Fibroblast of the conjunctiva (primary cell): ENCODE results near the gene MICAL3.

Source experiments
- DNase-seq: peaks from one replicate; pipeline ENCODE4 v3.0.0-alpha.2; 2010; ENCODE audit warnings: low read depth

Gene MICAL3

GRCh38 chr22:17972385-17973191 is 51.8 kb downstream of the MICAL3 start:
- peak; percentile 44 for DNase-seq

- no peak for DNase-seq
Measured at GRCh38 chr22:17971711-17972110, 52.6 kb downstream of the MICAL3 start.

GRCh38 chr22:17970201-17970708 is 54.1 kb downstream of the MICAL3 start:
- DNase-seq: no peak

DNA sequence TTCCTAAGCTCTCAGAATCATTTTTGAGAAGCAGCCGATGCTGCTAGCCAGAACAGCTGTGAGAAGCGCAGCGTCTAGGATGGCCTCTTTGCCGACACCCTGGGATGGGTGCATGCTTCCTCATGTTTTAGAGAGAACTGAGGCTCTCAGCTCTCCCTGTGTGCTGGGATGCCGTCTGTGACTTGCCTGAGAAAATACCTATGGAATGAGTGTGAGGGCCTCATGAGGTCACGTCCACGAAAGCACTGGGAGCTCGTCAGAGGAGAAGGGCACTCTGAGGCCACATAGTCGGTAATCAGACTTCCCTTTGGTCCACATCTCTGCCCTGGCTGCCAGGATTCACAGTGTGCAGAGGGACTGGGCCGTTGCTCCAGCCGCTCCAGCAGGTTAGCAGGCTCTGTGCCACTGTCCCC is 54.7 kb downstream of the MICAL3 start:
- peak; percentile 23 for DNase-seq

DNA sequence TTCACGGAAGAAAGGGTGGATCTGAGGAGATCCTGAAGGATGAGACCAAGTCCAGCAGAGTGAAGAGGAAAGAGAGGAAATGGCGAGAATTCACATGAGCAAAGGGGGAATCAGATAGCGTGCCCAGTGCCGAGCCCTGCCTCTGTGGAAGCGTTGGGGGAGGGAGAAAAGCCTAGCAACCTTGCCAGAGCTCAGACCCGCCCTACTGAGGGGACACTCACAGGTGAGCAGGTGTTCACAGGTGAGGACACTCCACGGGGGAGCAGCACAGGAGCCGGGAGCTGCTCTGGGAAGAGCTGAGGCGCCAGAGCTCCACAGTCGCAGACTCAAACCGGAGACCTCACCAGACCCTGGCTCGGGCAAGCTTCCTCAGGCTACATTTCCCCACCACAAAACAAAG is 56.2 kb downstream of the MICAL3 start:
- DNase-seq: no peak

DNA sequence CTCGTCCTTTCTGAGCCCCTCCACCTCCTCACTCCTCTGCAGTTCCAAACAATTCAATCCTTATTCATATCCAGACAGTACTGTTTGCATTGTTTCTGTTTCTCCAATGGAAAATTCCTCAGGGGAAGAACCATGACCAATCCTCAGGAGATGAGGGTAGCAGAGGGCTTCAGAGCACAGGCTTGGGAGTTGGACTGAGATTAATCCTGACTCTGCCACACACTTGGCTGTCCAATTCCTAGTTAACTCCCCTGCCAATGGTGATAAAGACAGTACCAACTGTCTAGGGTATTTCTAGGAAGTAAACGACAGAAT is 58.0 kb downstream of the MICAL3 start:
- DNase-seq: no peak

DNA sequence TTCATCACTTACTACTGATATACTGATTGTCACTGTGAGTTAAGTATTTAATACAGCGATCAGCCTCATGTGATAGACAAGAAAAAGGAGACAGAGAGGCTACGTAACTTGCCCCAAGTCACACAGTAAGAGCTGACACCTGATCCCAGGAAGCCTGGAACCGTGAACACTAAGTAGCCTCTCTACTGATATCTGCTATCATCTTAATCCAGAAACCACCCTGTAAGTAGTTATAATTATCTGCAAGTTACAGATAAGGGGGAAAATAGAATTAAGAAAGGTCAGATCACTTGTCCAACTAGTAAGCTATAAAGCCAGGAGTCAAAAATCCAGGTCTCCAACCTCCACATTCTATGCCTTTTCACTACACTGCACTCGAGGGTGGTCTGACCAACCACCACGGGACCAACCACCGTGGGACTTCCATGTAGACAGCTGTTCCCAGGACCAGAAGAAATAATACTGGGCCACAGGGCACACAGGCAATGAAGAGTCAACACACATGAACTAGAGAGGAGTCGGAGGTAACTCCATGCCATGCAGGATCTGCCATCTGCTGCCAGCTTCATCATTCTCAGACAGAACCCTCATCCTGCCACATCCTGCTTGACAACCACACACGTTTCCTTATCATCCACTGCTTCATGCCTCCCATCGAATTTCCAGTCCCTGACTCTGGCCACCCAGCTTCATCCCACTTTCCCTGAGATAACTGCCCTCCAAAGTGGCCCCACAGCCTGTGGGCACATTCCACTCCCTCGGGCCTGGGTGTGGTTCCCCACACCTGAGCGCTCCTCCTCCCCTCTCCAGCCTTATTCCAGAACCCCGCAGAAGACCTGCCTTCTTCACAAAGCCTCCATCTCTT is 58.6 kb downstream of the MICAL3 start:
- DNase-seq: no peak

DNA sequence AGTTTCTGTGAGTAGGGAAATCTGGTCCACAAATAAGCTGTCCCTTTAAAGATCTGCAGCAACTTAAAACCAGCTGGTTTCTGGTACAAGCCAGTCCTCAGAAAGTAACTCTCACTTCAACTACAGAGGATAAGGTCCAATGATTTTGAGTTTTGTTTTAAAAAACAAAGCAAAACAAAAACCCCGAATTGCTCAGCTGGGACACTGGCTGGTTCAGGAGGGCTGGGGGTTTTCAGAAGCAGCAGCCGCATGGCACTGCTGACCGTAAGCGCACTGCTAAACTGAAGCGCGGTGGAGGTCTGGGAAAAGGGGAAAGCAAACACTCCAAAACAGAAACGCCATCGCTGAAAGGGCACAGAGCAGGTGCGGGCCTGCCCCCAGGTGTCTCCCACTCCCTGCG is 59.7 kb downstream of the MICAL3 start:
- DNase-seq: no peak

- DNase-seq: no peak
Measured at GRCh38 chr22:17964156-17964555, 60.2 kb downstream of the MICAL3 start.

DNA sequence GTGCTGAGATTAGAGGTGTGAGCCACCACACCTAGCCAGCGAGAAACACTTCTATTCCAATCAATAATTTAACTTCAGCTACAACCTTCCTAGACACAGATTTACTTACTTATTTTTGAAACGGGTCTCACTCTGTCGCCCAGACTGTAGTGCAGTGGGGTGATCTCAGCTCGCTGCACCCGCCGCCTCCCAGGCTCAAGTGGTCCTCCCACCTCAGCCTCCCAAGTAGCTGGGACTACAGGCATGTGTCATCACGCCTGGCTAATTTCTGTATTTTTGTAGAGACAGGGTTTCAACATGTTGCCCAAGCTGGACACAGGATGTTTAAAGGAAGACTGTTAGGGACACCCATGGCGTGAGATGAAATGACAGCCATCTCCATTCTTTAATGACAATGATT is 61.3 kb downstream of the MICAL3 start:
- no peak for DNase-seq

DNA sequence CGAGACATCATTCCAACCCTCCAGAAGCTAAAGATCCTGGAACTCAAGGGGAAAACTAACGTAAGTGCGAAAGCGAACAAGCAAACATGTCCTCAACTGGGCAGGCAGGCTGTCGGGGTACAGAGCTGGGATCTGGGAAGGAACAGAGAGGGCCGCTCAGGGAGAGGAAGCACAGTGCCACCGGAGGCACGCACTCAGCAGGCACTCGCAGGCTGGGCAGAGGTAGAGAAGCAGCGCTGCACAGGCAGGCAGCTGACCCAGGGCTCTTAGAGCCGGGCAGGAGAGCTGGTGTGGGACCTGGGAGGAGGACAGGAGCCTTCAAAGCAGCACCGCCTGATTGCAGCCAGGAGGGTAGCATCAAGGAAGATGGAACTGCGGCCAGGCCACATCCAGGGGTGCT is 62.2 kb downstream of the MICAL3 start:
- DNase-seq: no peak

- no peak for DNase-seq
Measured at GRCh38 chr22:17961446-17961729, 63.0 kb downstream of the MICAL3 start.

GRCh38 chr22:17960695-17961445 is 63.5 kb downstream of the MICAL3 start:
- DNase-seq: no peak

DNA sequence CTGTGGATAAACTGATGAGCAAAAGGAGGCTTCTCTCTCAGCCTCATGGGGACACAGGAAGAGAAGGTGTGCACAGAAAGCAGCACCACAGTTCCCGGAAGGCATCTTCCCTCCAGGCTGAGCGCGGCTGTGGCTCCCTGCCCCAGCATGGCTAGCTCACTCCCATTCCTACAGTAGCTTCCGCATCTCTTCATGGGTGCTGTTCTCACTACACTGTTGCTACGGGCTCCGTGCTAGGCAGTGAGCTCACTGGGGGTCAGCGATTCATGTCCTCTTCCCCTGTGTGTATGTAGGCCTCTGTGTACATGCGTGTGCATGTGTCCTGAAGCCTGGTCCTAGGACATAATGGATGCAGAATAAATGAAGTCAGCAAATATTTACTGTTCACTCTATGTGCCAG is 64.3 kb downstream of the MICAL3 start:
- no peak for DNase-seq

DNA sequence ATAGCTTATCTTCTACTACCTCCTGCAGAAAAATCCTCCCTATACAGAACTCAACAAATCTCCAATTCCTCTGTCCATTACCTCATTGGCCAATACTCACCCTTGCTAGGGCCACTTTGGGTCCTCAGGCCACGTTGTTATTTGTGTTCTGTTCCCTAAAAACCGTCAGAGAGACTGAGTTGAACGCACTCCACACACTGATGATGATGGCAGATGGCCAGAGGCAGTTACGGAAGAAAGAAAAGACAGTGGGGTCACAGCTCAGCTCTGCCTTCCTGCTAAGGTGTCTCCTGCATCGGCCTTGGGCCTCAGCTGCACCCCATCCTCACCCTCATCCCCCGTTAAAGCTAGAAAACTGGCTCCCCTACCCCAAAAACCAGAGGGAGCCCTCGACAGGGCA is 66.2 kb downstream of the MICAL3 start:
- DNase-seq: no peak

GRCh38 chr22:17957693-17958092 is 66.7 kb downstream of the MICAL3 start:
- DNase-seq: no peak

- no peak for DNase-seq
Measured at GRCh38 chr22:17957204-17957603, 67.2 kb downstream of the MICAL3 start.

GRCh38 chr22:17956630-17957029 is 67.7 kb downstream of the MICAL3 start:
- DNase-seq: no peak

GRCh38 chr22:17955590-17956379 is 68.6 kb downstream of the MICAL3 start:
- no peak for DNase-seq

DNA sequence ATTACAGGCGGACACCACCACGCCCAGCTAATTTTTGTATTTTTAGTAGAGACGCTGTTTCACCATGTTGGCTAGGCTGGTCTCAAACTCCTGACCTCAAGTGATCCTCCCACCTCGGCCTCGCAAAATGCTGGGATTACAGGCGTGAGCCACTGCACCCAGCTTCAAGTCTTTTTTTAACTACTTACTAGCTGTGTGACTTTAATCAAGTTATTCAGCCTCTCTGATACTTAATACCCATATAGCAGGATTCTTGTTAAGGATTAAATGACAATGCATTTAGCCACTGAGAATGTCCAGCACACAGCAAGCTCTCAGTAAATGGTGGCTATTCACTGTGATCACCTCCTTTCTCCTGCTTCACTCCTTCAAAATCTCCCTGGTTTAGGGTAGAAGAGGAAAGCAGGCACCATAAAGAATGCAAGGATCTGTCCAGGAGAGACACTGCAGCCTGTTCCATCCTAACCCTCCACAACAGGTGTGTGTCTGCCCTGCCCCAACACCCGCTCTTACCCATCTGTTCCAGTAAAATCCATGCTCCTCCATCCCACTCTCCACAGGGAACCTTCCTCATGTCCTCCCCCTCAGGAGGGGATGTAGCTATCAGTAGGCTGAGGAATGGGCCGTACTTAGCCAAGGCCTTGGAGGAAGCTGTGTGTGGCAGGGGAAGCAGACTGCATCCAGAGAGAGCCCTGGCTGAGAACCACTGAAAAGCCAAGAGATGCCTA is 69.3 kb downstream of the MICAL3 start:
- DNase-seq: no peak

DNA sequence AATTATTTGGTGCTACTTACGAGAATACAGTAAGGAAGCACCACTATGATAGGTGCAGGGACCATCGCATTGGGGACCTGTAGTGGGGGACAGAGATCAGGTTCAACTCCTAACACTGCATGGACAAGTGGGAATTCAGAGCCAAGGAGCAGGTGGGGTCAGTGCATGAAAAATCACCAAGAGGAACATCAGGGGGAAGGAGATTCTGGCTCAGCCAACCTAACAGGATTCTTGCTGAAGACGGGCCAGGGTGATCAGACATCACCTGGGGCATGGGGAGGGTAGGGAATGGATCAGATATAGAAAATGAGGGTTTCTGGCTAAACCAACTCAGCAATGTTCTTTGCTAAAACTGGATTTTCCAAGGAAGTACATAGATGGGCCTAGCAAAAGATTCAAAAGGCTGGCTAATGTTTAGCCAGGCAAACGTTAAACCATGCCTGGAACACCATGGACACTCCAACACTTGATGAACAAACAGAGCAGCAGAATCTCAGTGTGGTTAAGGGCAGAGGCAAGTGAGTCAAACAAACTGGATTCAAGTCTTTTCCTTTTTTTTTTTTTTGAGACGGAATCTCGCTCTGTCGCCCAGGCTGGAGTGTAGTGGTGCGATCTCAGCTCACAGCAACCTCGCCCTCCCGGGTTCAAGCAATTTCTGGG is 70.0 kb downstream of the MICAL3 start:
- DNase-seq: no peak
